Loucy (cell line): Measurements from ENCODE around the gene RAD50.

Experiments used
- H2AFZ ChIP-seq: fragments of 200-600 bp; sonication (generic); 2 replicates; pipeline ENCODE4 v1.6.0; 2016; ENCODE audit warnings: antibody characterized with exemption, mild to moderate bottlenecking, low read length, moderate library complexity
- H3F3A ChIP-seq: fragments of 200-600 bp; 2 replicates; pipeline ENCODE4 v1.6.0; 2016; ENCODE audit warnings: antibody characterized with exemption, low read depth, mild to moderate bottlenecking
- H3K27me3 ChIP-seq: fragments of 200-600 bp; sonication (generic); 2 replicates; pipeline ENCODE4 v1.6.1; 2014; ENCODE audit warnings: low read length, mild to moderate bottlenecking; ENCODE audit not compliant: insufficient read depth, poor library complexity, severe bottlenecking
- H3K36me3 ChIP-seq: fragments of 200-600 bp; sonication (generic); 2 replicates; pipeline ENCODE4 v1.6.1; 2016; ENCODE audit warnings: low read length; ENCODE audit not compliant: insufficient read depth
- H3K4me1 ChIP-seq: fragments of 200-600 bp; sonication (generic); 2 replicates; pipeline ENCODE4 v1.5.1; 2014; ENCODE audit warnings: low read length, mild to moderate bottlenecking; ENCODE audit not compliant: insufficient read depth, poor library complexity, severe bottlenecking
- H3K4me2 ChIP-seq: fragments of 200-600 bp; sonication (generic); 2 replicates; pipeline ENCODE4 v1.6.0; 2014; ENCODE audit warnings: antibody characterized with exemption, low read length, low read depth, mild to moderate bottlenecking; ENCODE audit not compliant: poor library complexity, severe bottlenecking
- H3K4me3 ChIP-seq: fragments of 200-600 bp; sonication (generic); 2 replicates; pipeline ENCODE4 v1.5.1; 2014; ENCODE audit warnings: low read length, mild to moderate bottlenecking, mixed read lengths; ENCODE audit not compliant: poor library complexity, severe bottlenecking
- H3K79me2 ChIP-seq: fragments of 200-600 bp; sonication (generic); 2 replicates; pipeline ENCODE4 v1.6.1; 2014; ENCODE audit warnings: low read length; ENCODE audit not compliant: insufficient read depth
- H3K9ac ChIP-seq: fragments of 200-600 bp; sonication (generic); 2 replicates; pipeline ENCODE4 v1.6.0; 2014; ENCODE audit warnings: mild to moderate bottlenecking, low read depth, low read length, moderate library complexity; ENCODE audit not compliant: poor library complexity, severe bottlenecking
- H3K9me2 ChIP-seq: fragments of 200-600 bp; sonication (generic); replicated peaks from 2 replicates; pipeline ENCODE4 v1.6.1; 2016; ENCODE audit warnings: low read depth, low read length, mixed read lengths
- H3K9me3 ChIP-seq: fragments of 200-600 bp; sonication (generic); 2 replicates; pipeline ENCODE4 v1.6.1; 2014; ENCODE audit warnings: mild to moderate bottlenecking, antibody characterized with exemption, low read length, low read depth; ENCODE audit not compliant: insufficient read depth
- H4K20me1 ChIP-seq: fragments of 200-600 bp; sonication (generic); 2 replicates; pipeline ENCODE4 v1.6.0; 2014; ENCODE audit warnings: antibody characterized with exemption, low read length, mild to moderate bottlenecking; ENCODE audit not compliant: insufficient read depth, poor library complexity, severe bottlenecking
- EZH2phosphoT487 ChIP-seq: fragments of 200-600 bp; IDR thresholded peaks from 2 replicates; pipeline ENCODE4 v1.6.1; 2018; ENCODE audit warnings: antibody characterized with exemption, mild to moderate bottlenecking, moderate library complexity, borderline replicate concordance
- TF ChIP-seq, protein P1 (sequence below): fragments of 200-600 bp; sonication (generic); conservative IDR thresholded peaks from 2 replicates; pipeline ENCODE4 v1.5.1; 2014; ENCODE audit warnings: mild to moderate bottlenecking, antibody characterized with exemption, low read length

Gene RAD50

DNA sequence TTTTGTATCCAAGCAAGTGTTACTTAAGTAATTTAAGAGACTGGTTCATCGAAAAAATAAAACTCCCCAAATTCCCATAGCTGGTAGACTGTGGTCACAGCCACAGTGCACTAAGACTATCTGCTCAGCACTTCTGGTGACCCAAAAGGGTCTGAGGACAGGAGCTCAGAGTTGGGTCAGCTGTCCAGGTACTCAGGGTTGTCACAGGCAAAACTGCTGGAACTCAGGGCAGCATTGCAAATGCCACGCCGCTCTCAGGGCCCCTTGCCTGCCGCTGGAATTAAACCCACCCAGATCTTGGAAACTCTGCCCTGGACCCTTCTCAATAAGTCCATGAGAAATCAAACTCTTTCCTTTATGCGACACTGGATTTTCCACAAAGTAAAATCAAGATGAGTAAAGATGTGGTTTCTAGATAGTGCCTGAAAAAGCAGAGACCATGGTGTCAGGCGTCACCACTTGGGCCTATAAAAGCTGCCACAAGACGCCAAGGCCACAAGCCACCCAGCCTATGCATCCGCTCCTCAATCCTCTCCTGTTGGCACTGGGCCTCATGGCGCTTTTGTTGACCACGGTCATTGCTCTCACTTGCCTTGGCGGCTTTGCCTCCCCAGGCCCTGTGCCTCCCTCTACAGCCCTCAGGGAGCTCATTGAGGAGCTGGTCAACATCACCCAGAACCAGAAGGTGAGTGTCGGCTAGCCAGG lies 101.1 kb downstream of the RAD50 start, which contains the start of gene IL13:
Gene IL13 (plus strand): TSS at position 498 of the 705 bp plus-strand sequence. CDS start 14 bp downstream, at position 512.
- no peak within 1 kb of the TSS for H3K9ac ChIP-seq

DNA sequence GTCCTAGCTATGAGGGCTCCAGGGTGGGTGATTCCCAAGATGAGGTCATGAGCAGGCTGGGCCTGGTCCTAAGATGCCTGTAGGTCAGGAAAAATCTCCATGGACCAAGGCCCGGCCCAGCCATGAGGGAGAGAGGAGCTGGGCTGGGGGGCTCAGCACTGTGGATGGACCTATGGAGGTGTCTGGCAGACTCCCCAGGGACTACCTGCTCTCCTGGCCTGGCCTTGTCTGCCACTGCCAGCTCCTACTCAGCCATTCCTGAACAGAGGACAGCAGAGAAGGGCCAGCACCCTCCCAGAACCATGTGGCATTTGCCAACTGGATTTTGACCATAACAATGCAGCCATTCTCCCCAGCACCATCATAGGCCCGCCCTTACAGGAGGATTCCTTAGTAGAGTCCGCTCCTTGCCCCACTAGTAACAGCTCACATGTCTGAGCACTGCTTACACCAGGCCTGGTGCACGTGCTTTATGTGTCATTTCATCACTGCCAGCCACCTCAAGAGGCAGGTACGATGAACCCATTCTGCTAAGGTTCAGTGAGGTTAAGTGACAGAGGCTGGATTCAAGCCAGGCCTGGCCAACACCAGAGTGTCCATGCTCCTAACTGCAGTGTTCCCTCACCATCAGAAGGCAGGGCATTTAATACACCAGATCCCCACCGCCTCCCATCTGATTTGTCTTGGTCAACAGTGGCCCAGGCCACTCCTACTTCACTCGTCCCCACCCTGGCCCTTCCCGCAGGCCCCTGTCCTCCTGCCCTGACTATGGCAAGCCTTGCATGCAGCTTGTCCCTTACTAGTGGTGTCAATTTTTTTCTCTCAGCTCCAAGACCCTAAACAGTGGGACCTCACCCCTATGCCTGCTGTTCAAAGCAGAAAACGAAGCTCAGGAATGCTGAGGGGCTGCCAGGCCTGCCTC lies 101.9 kb downstream of the RAD50 start:
- H3K36me3 ChIP-seq = no peaks in the 10 kb centered on the region
- no peaks in the 10 kb centered on the region for H3K9me2 ChIP-seq
- no peak overlapping the region for H3K9ac ChIP-seq
- no peaks in the 10 kb centered on the region for H3K79me2 ChIP-seq
- no peak overlapping the region for H3K4me2 ChIP-seq
- H3K4me1 ChIP-seq = peaks cover 8% of the 10 kb centered on the region
- H4K20me1 ChIP-seq = no peaks in the 10 kb centered on the region
- H3F3A ChIP-seq = no peaks in the 10 kb centered on the region
- TF ChIP-seq, protein P1, sequence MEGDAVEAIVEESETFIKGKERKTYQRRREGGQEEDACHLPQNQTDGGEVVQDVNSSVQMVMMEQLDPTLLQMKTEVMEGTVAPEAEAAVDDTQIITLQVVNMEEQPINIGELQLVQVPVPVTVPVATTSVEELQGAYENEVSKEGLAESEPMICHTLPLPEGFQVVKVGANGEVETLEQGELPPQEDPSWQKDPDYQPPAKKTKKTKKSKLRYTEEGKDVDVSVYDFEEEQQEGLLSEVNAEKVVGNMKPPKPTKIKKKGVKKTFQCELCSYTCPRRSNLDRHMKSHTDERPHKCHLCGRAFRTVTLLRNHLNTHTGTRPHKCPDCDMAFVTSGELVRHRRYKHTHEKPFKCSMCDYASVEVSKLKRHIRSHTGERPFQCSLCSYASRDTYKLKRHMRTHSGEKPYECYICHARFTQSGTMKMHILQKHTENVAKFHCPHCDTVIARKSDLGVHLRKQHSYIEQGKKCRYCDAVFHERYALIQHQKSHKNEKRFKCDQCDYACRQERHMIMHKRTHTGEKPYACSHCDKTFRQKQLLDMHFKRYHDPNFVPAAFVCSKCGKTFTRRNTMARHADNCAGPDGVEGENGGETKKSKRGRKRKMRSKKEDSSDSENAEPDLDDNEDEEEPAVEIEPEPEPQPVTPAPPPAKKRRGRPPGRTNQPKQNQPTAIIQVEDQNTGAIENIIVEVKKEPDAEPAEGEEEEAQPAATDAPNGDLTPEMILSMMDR = no peak
- no peak for TF ChIP-seq EZH2phosphoT487
- H3K4me3 ChIP-seq = no peak overlapping the region
- H3K27me3 ChIP-seq = no peaks in the 10 kb centered on the region
- H3K9me3 ChIP-seq = no peaks in the 10 kb centered on the region
- H2AFZ ChIP-seq = no peak overlapping the region

More for the DNA sequence above, 101.1 kb downstream of the RAD50 start, which contains the start of gene IL13:
- Histone ChIP-seq H3K4me3 (no peak within 1 kb of the TSS), H3K9me3 (no peaks in the 10 kb centered on the region), H2AFZ (no peak within 1 kb of the TSS), H3K79me2 (no peaks in the 10 kb centered on the region), H3K4me2 (no peak within 1 kb of the TSS), H3K27me3 (no peaks in the 10 kb centered on the region), H3F3A (no peaks in the 10 kb centered on the region), H3K4me1 (peaks cover under 1% of the 10 kb centered on the region), H3K9me2 (no peaks in the 10 kb centered on the region), H4K20me1 (no peaks in the 10 kb centered on the region), H3K36me3 (no peaks in the 10 kb centered on the region)
- TF ChIP-seq, protein P1 = no peak
- no peak for TF ChIP-seq EZH2phosphoT487

DNA sequence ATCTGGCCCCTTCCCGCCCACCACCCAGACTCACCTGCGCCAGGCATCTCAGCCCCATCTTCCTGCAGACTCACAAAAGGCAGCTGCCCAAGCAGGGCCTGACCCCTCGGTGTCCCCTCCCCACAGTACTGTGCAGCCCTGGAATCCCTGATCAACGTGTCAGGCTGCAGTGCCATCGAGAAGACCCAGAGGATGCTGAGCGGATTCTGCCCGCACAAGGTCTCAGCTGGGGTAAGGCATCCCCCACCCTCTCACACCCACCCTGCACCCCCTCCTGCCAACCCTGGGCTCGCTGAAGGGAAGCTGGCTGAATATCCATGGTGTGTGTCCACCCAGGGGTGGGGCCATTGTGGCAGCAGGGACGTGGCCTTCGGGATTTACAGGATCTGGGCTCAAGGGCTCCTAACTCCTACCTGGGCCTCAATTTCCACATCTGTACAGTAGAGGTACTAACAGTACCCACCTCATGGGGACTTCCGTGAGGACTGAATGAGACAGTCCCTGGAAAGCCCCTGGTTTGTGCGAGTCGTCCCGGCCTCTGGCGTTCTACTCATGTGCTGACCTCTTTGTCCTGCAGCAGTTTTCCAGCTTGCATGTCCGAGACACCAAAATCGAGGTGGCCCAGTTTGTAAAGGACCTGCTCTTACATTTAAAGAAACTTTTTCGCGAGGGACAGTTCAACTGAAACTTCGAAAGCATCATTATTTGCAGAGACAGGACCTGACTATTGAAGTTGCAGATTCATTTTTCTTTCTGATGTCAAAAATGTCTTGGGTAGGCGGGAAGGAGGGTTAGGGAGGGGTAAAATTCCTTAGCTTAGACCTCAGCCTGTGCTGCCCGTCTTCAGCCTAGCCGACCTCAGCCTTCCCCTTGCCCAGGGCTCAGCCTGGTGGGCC lies 103.1 kb downstream of the RAD50 start:
- Histone ChIP-seq H3K9ac (no peak overlapping the region), H3K9me2 (no peaks in the 10 kb centered on the region), H4K20me1 (no peaks in the 10 kb centered on the region), H3F3A (no peaks in the 10 kb centered on the region), H3K27me3 (no peaks in the 10 kb centered on the region), H3K9me3 (no peaks in the 10 kb centered on the region), H3K4me2 (no peak overlapping the region), H3K4me3 (no peak overlapping the region), H3K79me2 (no peaks in the 10 kb centered on the region), H3K36me3 (no peaks in the 10 kb centered on the region), H3K4me1 (peaks cover 10% of the 10 kb centered on the region), H2AFZ (no peak overlapping the region)
- TF ChIP-seq, protein P1 = no peak
- no peak for TF ChIP-seq EZH2phosphoT487
